ENCODE measurements around the gene CDH13.

DNA sequence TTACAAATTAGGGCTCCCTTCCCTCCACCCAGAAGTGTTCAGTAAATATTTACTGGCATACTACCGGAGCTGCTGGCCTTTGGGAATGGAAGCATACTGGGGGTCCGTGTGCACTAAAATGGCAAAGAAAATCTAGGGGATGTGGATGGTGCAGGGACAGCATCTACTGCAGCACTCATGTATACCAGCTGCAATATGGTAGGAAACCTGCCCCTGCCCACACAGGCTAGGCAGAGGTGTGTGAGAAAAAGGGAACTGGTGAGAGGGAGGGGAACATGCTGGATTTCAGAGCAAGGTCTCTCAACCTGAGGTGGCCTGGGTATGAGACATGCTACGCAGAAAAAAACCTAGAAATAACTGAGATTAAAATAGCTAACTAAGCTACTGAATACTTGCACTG is 145.4 kb downstream of the CDH13 start:
- no peak for TF ChIP-seq EZH2 (IDR thresholded peaks at IDR 0.05; ENCODE audit: borderline replicate concordance, low read depth, low read length, poor library complexity, severe bottlenecking)
- TF ChIP-seq, protein P1, sequence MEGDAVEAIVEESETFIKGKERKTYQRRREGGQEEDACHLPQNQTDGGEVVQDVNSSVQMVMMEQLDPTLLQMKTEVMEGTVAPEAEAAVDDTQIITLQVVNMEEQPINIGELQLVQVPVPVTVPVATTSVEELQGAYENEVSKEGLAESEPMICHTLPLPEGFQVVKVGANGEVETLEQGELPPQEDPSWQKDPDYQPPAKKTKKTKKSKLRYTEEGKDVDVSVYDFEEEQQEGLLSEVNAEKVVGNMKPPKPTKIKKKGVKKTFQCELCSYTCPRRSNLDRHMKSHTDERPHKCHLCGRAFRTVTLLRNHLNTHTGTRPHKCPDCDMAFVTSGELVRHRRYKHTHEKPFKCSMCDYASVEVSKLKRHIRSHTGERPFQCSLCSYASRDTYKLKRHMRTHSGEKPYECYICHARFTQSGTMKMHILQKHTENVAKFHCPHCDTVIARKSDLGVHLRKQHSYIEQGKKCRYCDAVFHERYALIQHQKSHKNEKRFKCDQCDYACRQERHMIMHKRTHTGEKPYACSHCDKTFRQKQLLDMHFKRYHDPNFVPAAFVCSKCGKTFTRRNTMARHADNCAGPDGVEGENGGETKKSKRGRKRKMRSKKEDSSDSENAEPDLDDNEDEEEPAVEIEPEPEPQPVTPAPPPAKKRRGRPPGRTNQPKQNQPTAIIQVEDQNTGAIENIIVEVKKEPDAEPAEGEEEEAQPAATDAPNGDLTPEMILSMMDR (conservative IDR thresholded peaks at IDR 0.05; ENCODE audit: low read depth, low read length) = no peak

Measured in A673 (cell line).